Measurements from ENCODE around the gene CCDC154.

The CCDC154 gene

GRCh38 chr16:1414532-1415260 is 29.7 kb downstream of the CCDC154 start, which contains the start of gene UNKL:
Gene UNKL (minus strand): TSS chr16:1414704. CDS start chr16:1414691, 13 bp downstream.
- peak; percentile 66 for DNase-seq

- peak; percentile 59 for DNase-seq
These were observed 30.4 kb downstream of the CCDC154 start for GRCh38 chr16:1413684-1414531.

- no peak for DNase-seq
These were observed 31.5 kb downstream of the CCDC154 start for GRCh38 chr16:1412847-1413246.

- DNase-seq: peak; percentile 87
These were observed 36.1 kb downstream of the CCDC154 start for GRCh38 chr16:1408171-1408837.

GRCh38 chr16:1407753-1408152 is 36.6 kb downstream of the CCDC154 start:
- no peak for DNase-seq

- no peak for DNase-seq
These were observed 40.6 kb downstream of the CCDC154 start for GRCh38 chr16:1403733-1404132.

- DNase-seq: no peak
These were observed 41.3 kb downstream of the CCDC154 start for GRCh38 chr16:1403036-1403435.

- no peak for DNase-seq
These were observed 42.6 kb downstream of the CCDC154 start for GRCh38 chr16:1401758-1402154.

- DNase-seq: no peak
These were observed 43.1 kb downstream of the CCDC154 start for GRCh38 chr16:1401061-1401757.

GRCh38 chr16:1398826-1399581 is 45.4 kb downstream of the CCDC154 start:
- DNase-seq: no peak

- DNase-seq: no peak
These were observed 46.0 kb downstream of the CCDC154 start for GRCh38 chr16:1398351-1398750.

GRCh38 chr16:1397779-1398178 is 46.6 kb downstream of the CCDC154 start:
- DNase-seq: no peak

GRCh38 chr16:1395444-1396031 is 48.8 kb downstream of the CCDC154 start:
- DNase-seq: no peak

GRCh38 chr16:1394367-1394951 is 49.9 kb downstream of the CCDC154 start:
- DNase-seq: no peak

GRCh38 chr16:1393613-1394176 is 50.7 kb downstream of the CCDC154 start:
- DNase-seq: no peak

- DNase-seq: no peak
These were observed 51.5 kb downstream of the CCDC154 start for GRCh38 chr16:1392826-1393225.

GRCh38 chr16:1390239-1390779 is 54.0 kb downstream of the CCDC154 start:
- no peak for DNase-seq

GRCh38 chr16:1389762-1390161 is 54.6 kb downstream of the CCDC154 start:
- no peak for DNase-seq

GRCh38 chr16:1387331-1387730 is 57.0 kb downstream of the CCDC154 start:
- DNase-seq: no peak

- no peak for DNase-seq
These were observed 59.1 kb downstream of the CCDC154 start for GRCh38 chr16:1385232-1385631.

Data from inflammatory macrophage treated with lipopolysaccharide for 4 hours (primary cell).